Activated CD4-positive, alpha-beta T cell treated with anti-CD3 and anti-CD28 coated beads, Interleukin-10, Interleukin-2, amounts not matched to agents 100 ng/mL and 50 ng/mL, durations not matched to agents 16 hours and 8 hours (primary cell): ENCODE results near the gene FAM180B.

Experiments used
- DNase-seq: peaks from one replicate; pipeline ENCODE4 v3.0.0-alpha.2; 2020

FAM180B gene

GRCh38 chr11:47569646-47570045, 16.8 kb upstream of the FAM180B start:
- no peak for DNase-seq

DNA sequence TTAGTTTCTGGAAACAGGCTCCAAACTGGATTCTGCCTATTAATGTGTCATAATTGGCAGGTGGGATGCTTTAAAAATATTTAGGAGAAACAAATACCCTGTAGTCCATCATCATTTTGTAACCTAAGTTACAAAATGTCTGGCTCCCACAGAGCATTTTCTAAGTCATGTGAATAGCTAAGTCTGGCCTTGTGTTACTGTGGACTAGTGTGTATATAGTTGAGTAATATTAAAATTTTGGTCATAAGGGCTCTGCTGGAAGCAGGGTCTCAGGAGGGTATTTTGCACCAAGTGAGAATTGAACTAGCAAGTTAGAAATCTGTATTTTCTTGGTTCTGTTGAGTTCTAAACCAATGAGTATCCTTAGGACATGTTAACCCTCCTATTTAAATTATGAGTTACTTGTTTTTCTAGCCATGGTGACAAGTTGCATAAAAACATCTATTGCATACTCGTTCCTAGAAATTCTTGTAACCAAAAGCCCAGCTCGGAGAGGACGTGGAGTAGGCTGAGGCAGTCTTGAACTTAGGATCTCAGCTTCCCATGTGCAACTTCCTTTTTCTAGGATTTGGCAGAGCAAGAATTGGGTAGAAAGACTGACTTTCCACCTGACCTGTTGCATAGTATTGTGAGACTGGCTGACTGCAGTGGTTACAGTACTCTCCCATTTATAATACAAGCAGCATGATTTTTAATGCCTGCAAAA, 15.7 kb upstream of the FAM180B start:
- DNase-seq: no peak

- no peak for DNase-seq
Measured at GRCh38 chr11:47571357-47571729, 15.1 kb upstream of the FAM180B start.

DNA sequence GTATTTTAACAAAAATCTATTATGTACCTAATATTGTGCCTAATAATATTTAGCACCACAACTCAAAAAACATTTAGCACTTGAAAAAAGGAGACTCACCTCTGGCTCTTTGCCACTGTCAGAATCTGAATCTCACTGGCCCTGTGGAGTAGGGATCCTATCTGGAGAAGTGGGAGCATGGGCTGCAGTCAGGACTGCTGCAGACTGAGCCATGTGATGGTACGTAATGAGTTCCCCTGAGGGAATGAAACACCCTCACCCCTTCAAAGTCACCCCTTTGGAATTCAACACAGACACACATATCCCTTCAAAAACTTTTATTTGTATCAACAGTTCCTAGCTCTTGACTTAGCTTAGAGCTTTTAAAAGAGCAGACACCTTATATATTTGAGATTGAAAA, 14.6 kb upstream of the FAM180B start:
- no peak for DNase-seq

GRCh38 chr11:47572715-47573255, 13.7 kb upstream of the FAM180B start:
- no peak for DNase-seq

GRCh38 chr11:47573321-47573720, 13.2 kb upstream of the FAM180B start:
- DNase-seq: no peak

DNA sequence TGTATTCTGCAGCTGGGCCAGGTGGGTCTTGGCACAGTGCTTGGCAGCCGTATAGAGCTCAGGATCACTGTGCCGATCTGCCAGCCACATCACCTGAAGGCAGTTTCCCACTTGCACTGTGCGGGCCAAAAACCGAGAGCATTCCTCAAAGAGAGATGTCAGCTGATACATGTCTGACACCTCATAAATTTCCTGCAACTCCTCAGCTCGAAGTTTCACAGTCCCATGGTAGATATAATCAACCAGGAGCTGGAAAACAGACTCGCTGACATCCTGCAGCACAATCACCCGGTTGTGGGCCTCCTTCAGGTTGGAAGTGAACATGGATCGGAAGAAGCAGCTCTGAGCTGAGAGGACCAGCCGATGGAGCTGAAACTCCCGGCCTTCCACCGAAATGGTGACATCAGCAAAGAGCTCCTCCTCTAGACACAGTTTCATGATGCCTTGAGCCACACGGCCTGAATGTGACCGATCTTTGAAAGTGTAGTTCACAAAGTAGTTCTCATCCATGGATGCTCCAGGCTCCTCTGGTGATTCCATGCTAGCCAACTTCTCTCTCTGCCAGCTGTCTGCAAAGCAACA, 8.9 kb upstream of the FAM180B start:
- no peak for DNase-seq

GRCh38 chr11:47578524-47579494, 7.7 kb upstream of the FAM180B start, which contains the start of the genes KBTBD4 and NDUFS3:
Gene KBTBD4, minus strand, starts transcription at chr11:47578970. Its CDS starts 19 bp downstream, at chr11:47578951.
Gene NDUFS3, plus strand, starts transcription at chr11:47579074. Its CDS starts 18 bp downstream, at chr11:47579092.
- peak; percentile 92 for DNase-seq

GRCh38 chr11:47583844-47584243, 2.6 kb upstream of the FAM180B start:
- no peak for DNase-seq

GRCh38 chr11:47587039-47587716, 700 bp downstream of the FAM180B start:
- no peak for DNase-seq

- DNase-seq: no peak
Measured at GRCh38 chr11:47587723-47588326, 1.3 kb downstream of the FAM180B start.

- no peak for DNase-seq
Measured at GRCh38 chr11:47589118-47589517, 2.6 kb downstream of the FAM180B start.

DNA sequence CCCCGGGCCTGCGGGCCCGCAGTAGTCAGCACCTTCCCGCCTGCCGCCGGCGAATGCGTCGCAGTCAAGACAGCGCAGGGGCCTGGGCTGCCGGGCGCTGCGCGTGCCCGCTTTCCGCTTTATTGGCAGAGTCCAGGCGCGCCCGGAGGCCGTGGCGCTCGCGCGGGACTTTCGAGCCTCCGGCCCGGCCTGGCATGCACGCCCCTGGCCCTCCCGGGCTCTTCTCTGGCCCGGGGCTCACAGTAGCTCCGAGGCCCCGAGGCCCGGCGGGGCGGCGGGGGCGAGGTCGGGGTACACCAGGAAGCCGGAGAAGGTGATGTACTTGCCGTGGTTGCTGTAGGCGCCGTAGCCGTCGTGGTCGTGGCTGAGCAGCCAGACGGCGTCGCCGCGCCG, 3.1 kb downstream of the FAM180B start:
- no peak for DNase-seq

GRCh38 chr11:47589977-47590861, 3.7 kb downstream of the FAM180B start:
- no peak for DNase-seq

DNA sequence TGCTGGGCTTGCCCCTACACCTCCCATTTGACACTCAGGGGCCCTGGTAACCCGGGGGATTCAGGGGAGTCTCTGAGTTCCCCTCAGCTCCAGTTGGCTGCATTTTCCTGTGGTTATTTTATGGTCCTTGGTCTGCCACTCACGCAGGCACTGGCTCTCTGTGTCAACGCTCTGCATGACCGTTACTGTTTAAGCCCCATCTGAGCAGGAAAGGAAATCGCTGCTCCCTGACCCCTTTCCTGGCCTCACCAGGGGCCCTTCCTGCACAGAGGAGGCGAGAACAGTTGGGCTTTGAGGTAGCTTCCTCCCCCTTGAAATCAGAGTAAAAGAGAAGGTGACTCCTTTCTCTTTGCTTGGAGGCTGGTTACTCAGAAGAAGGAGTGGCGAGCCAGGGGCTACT, 5.3 kb downstream of the FAM180B start:
- no peak for DNase-seq

GRCh38 chr11:47592251-47592650, 5.8 kb downstream of the FAM180B start:
- DNase-seq: no peak

GRCh38 chr11:47592970-47593369, 6.5 kb downstream of the FAM180B start:
- no peak for DNase-seq

DNA sequence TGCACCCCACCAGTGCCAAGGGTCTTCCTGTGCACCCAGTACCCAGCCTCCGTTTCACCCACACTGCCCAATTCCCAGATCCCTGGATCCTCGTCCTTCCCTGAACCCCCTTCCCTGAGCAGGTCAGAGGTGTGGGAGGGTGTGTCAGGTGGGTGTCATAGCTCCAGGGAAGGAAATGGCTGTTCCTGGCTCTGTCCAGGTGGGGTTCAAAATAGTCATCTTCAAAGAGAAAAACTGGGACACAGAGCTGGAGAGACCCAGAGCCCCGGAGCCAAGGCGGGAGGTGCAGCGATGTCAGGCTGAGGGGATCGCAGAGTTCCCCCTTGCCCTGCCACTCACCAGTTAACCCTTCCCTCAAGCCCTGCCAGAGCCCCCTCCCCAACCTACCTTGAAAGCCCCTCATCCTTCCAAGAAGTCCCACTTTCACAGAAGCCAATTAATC, 7.0 kb downstream of the FAM180B start:
- DNase-seq: no peak

DNA sequence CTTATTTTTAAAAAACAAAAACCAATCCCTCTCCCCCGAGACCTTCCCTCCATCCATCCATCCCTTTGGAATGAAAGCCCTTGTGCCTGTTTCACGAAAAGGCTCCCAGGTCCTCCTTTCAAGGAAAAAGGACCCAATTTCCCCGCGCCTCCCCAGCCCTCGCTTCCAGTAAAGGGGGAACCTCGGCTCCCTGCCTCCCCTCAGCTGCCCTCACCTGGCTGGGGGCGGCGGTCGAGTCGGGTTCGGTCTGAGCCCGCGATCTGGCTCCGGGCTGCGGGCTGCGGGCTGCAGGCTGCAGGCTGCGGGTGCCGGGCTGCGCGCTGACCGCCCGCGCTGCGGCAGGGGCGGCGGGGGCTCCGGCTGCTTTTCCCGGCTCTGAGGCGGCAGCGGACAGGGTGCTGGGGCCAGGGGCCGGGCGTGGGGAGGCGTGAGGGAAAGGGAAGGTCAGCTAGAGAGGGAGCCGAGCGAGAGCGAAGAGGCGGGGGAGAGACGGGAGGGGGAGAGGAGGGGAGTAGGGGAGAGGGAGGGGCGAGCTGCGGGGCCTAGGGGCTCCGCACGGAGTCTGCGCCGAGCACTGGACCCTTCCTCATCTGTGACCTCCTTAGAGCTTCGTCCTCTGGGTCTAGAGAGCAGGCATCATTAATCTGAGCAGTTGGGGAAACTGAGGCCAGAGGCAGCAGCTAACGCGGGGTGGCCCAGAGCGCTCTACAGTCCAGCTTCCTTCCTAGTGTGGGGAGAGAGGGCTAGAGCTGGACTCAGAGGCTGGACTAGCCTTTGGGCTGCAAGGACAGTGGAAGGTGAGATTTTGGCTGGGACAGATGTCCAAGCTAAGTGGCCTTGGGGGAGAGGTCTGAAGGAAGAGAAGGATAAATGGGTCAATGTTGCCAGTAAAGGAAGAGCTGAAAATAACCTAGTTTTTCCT, 7.7 kb downstream of the FAM180B start, which contains the start of gene C1QTNF4:
C1QTNF4 (minus strand) TSS at position 478 of the 922 bp plus-strand sequence. CDS start 3,601 bp downstream, outside the sequence.
- DNase-seq: no peak

DNA sequence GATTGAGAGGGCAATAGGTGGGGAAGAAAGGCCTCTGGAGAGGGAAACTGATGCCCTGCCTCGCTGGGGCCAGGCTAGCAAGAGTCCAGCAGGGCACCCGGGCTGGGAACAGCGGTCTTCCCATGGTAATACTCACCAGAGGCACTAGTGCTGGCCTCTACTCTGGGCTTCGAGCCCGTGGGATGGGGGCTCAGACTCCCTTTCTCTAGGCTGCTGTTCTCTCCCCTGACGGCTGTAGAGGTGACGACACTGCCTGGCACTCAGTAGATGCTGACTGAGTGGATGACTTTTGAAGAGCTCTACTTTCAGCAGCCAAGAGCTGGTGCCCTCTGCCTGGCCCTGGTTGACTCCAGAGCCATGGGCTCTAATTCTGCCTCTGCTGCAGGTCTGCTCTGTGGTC, 8.6 kb downstream of the FAM180B start:
- no peak for DNase-seq
